Fibroblast of skin of abdomen (primary cell): ENCODE results near the gene MANSC4.

ENCODE experiments used
- DNase-seq: peaks from one replicate; pipeline ENCODE4 v3.0.0-alpha.2; 2013

Gene MANSC4

DNA sequence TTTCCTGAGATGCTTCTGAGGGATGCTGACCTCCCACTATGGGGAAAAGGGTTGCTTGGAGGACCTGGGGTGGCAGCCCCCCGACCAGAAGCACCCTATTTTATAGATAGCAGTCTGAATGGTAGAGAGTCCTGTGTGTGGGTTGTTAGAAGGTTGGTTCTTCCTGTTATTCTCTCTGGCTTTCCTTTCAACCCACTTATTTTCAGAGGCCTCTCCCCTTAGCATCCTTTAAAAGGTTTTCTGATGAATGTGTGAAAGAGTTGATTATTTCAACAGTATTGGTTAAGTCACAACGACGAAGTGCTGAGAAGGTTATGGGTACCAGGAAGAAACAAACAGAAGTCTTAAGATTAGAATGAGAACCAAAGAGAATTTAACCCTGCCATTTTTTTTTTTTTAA lies 20.8 kb upstream of the MANSC4 start:
- no peak for DNase-seq

DNA sequence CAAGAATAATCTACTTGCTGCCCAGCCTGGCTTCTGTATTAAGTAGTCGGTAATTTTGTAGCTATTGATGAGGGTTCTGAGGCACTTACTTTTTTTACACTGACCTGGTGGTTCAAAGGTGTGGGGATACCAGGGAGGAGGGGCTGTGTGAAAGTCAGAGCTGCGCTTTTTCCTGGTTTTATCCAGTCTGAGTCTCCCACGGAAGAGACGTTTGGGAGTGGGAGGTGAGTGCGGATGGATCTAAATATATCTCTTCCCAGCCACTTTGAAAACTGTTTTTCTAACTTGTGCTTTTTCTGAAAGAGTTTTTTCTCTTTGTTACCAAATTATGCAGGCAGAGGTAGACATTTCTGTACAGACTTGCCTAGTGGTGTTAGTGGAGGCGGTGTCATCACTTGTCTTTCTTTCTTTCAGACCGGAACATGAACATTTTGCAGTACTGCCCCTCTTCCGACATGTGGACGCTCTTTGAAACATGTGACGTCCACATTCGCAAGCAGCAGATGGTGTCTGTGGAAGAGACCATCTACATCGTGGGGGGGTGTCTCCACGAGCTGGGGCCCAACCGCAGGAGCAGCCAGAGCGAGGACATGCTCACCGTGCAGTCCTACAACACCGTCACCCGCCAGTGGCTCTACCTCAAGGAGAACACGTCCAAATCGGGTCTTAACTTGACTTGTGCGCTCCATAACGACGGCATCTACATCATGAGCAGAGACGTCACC lies 17.4 kb upstream of the MANSC4 start:
- no peak for DNase-seq

DNA sequence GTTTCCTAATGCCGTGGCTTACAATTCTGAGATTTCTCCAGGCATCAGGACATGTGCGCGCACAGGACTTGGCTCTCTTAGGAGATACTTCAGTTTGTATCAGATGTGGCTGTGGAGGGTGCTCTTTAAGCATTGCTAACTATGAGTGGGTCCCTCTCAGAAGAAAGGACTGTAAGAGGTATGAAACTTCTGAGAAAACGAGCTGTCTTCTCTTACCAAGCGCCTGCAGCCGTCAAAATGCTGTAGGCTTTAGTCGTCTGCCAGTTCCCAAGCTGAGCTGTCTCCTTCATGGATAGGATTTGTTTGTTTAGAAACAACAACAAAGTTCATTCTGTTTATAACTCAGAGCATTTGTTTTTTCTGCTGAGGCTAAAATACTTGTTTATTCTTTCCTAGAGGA lies 16.1 kb upstream of the MANSC4 start:
- DNase-seq: no peak

DNA sequence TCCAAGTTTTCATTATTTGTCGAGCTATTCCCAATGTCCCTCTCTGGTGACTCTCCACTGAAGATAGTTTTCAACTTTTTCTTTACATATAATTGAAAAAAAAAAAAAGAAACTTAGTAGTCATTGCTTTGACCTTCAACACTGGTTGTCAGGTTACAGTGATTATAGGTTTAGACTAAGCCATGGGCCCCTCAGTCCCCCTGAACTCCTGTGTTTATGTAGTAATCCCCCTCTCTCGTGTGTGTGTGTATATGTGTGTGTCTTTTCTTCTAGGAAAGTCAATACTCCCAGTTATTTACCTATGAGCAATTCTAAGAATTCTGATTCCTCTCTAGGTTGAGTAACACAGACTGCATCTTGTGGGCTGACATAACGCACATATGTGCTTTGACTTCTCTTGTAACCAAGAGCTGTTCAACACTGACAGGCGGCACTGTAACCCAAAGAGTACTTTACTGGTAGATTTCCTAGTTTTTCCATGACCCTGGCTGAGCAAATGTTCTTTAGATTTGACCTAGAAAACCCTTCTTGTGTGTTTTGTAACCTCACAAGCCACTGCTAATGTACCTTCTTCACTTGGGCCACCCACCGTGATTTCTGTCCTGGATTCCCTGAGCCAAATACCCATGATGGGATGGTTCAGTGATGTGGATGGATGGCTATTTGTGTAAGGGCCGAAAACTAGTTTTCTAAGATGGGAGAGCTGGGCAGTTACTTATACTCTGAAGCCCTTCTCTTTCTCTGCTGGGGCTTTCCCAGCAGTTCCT lies 15.0 kb upstream of the MANSC4 start:
- DNase-seq: no peak

DNA sequence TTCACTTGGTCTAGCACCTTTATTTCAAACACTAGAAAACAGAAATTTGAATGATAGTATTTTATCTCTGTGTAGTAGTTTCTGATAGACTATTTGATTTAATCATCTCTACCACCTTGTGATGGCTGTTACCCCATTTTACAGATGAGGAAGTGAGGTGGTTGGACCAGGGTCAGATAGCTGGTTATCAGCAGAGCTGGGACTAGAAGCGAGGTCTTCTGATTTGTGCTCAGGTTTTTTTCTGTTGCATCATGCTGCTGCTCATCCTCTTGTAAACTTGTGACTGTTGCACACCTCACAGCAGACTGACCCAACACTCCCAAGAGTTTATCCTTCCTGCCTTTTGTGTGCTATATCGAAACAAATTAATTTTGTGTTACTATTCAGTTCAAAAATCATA lies 10.1 kb upstream of the MANSC4 start:
- DNase-seq: no peak

DNA sequence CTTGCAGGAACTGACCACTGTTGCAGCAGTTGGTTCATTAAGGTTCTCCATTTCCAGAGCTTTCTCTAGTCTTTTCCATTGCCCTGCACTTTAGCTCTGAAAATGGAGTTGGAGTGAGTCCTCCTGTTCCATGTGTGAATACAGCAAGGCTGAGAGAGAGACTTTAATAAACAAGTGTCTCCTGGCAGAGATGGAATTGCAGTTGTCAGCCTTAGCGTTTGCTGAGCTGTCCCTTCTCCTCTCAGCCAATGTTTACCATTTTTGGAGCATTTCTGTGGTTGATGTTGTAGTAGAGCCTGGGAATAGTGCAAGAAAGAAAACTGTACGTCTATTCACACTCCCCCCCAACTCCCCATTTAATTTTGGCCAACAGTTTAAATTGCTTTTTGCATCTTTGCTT lies 7.5 kb upstream of the MANSC4 start:
- DNase-seq: peak; percentile 8

DNA sequence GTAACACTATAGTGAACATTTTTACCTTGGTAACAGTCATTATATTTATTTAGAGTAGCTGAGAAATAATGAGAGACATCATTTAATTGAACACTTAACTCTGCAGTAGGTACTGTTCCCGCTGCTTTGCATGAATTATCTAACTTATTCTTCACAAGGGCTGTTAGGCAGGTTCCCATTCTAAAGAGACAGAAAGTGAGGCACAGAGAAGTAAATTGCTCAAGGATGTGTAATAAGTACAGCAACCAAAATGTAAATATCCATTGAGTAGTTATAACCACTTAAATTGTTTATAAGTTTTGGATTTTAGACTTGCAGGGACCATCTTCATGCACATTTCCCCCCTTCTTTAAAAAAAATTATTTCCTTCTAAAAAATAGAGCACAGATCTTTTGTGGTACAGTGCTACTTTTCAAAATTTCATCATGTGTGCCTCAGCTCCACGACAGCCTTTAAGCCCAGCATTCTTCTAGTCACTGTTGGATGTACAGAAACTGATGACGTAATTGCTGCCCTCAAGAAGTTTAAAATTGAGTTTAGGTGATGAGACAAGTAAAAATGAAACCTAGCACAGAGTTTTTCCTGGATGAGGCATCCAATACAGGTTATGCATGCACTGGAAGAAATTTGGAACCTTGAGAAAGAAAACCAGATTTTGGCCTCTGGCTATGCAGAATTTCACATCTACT lies 6.0 kb upstream of the MANSC4 start:
- peak; percentile 55 for DNase-seq

DNA sequence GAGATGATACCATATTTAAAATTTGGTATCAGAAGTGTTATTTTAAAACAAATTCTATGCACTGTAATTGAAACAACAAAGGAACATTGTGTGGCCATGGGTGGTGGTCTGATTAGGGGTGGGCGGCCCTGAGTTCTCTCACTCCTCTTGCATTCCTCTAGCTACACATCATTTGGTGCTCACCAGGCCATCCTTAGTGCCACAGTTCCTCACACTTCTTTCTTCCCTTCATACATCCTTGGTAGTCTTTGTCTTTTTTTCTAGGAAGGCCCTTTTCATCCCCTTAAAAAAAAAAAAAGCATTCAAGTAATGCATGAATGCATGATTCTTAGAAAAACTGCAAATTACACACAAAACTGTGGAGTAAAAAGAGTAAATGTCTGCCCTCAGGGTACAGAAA lies 2.4 kb upstream of the MANSC4 start:
- no peak for DNase-seq

DNA sequence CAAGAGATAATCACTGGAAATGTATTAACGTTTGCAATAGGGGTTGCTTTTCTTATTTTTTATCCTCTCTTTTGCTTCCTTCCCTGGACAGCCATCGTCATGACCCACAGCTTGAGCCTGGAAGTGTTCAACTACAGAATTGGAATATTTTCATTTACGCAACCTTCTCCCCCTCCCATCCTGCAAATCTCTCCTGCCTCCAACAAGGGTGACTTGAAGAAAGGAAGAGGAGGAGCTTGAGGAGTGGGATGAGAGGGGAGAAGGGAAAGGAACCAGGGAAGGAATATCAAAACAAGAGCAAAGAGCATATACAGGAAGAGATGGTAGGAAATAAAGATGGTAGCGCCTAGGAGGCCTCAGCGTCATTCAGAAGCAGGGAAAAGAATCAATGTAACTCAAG lies 1.6 kb upstream of the MANSC4 start:
- DNase-seq: peak; percentile 29

DNA sequence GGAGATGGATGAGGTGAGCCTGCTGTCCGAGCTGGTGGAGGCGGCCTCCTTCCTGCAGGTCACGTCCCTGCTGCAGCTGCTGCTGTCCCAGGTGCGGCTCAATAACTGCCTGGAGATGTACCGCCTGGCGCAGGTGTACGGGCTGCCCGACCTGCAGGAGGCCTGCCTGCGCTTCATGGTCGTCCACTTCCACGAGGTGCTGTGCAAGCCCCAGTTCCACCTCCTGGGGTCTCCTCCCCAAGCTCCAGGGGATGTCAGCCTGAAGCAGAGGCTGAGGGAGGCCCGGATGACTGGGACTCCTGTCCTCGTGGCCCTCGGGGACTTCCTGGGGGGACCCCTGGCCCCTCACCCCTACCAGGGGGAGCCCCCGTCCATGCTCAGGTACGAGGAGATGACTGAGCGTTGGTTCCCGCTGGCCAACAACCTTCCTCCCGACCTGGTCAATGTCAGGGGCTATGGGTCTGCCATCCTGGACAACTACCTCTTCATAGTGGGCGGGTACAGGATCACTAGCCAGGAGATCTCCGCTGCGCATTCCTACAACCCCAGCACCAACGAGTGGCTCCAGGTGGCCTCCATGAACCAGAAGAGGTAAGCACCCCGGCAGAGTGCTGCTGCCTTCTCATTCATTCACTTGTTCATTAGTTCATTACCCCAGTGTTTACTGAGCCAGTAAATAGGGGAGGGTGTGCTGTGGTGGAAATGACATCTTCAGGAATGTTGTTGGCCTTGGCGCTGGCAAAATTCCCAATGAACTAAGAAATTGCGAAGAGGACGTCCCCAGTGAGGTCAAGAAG lies 774 bp upstream of the MANSC4 start:
- peak; percentile 21 for DNase-seq

DNA sequence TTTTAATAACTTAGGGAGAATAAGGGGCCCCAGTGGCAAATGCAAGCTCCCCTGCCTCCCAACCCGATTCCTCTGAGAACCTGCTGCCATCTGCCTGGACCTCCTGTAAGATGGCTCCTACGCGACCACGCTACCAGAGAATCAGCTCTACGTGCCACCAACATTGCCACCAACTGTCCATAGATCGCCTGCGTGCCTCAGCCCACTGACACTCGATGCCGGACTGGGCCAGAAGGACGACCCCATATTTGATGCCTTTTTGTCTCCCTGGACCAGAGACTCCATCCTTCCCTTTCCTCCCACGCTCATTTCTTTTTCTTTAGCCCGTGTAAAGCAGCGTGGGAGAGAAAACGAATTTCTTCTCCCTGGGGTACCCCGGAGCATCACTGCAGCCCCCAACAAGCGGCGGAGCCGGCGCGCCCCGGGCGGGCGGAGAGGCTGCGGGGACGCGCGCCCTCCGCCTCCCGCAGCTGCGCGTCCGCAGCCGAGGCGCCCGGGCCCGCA lies 568 bp downstream of the MANSC4 start:
- DNase-seq: peak; percentile 17

DNA sequence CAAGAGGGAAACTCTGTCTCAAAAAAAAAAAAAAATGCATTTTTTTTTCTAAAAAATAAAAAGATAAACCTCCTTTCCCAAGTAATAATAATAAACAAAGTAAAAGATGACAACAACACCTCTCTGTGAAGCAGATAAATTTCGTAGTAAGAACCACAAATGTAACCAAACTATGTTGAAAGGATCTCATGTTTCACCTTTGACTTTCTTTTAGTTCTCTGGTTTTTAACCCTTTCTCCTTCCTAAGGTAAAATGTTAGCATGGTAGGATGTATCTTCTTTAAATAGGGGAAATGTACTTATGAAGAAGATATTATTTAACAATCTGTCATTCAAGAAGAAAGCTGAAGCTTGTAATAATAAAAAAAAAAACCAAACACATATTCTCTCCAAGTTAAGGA lies 1.8 kb downstream of the MANSC4 start:
- no peak for DNase-seq

DNA sequence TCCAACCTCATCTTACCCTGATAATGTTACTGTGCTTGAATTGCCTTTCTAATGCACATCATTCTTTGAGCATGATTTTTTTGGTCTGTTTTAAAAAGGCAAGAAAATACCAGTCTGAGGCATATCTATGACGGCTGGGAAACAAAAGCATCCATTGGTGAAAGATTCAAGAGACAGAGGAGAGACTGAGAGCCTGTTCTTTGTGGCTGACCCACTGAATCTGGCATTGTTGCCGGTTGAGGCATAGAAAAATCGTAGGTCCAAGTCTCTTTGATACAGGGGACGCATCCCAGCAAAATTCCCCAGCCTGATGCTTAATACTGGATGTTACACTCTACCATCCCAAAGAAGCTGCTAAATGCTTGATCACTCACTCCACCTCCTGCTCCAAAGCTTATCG lies 2.9 kb downstream of the MANSC4 start:
- DNase-seq: no peak

DNA sequence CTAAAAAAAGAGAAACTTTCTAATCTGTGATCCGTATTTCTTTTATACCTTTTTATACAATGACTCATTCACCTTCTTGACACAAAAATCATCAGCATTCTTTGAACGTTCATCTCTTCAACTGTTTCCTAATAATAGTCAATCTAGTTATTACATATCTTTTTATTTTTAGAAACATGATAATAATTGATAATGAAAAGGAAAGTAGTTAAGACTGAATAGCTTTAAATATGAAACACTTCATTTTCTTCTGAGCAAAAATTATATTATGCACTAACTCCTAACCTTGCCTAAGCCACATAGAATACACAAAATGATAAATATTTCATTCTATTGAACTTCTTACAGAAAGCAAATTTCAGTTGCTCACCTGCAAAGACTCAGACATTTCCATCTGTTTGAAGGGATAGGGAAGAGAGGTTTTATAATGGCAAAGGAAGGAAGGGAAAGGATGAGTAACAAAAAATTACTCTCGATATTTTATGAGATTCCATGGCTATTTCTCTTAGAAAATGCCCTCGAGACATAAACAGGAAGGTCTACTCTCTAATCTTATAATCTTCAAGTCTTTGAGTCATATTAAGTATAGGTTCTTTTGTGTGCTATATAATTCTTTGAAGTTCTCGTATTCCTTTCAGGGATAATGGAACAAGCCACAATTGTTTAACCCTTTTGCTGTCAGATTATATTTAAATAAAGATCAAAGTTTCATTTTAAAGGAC lies 7.5 kb downstream of the MANSC4 start:
- DNase-seq: no peak

DNA sequence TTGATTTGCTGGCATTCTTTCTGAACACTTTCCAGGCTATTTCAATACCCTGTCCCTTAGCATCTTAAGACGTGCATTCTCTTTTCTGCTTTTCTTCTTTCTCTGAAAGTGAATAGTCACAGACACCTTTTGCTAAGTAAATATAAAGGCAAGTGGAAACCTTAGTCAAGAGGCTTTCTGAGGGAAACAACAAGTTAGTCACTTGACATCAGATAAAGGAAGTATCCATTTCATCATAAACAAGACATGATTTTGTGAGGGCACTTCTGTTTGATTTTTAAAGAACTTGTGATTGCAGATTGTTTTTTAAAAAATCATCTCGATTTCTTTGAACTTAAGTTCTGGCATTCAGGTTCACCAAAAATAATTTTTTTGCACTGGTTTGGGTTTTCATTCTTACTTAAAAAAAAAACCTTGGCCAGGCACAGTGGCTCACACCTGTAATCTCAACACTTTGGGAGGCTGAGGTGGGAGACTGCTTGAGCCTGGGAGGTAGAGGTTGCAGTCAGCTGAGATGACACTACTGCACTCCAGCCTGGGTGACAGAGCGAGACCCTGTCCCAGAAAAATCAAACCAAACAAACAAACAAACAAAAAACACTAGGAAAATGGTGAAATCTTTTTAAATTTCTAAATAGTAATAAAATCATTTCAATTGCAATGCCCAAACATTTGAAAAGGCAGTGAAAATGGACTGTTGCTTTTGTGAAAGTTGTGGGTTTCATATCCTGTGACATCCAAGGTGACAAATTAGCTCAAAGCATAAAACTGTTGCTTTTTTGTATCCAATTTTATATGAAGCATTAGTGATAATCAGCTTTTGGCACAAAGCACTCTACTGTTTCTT lies 8.3 kb downstream of the MANSC4 start:
- DNase-seq: no peak

DNA sequence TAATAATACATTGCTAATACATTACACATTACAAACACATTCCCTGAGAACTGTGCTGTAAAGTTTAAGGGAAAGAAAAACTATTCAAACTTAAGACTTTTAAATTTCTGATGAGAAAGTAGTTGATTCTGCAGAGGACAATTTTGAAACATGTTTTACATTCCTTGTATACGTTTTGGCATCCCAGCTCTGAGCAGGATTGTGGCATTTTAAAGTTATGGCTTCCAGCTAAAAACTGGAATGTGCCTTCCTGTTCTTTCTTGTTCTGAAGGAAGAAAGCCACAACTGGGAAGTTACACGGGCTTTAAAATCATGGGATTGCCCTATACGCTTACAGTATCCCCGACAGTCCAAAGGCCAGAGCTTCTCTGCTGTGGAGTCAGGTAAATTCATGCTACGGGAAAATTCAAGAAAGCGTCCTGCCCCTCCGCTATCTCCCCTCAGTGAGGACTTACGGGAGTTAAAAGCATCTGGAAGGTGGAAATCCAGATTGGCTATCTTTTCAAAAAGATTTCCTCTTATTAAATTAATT lies 10.8 kb downstream of the MANSC4 start:
- peak; percentile 48 for DNase-seq

DNA sequence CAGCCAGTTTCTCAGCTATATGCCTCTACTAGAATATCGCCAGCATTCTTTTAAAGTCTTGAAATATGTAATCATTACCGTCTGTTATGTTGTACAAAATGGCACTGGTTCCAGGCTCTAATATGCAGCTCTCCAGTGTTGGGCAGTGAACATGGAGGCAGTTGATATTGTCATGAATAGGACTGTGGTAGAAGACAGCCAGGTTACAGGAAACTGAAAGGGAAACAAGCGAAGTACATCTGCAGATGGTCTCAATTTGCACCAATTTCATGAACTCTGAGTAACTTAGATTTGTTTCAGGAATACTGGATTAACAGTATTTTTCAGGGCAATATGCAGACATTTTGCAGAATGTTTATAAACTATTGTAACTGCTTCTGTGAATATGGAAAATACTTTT lies 13.4 kb downstream of the MANSC4 start:
- no peak for DNase-seq

DNA sequence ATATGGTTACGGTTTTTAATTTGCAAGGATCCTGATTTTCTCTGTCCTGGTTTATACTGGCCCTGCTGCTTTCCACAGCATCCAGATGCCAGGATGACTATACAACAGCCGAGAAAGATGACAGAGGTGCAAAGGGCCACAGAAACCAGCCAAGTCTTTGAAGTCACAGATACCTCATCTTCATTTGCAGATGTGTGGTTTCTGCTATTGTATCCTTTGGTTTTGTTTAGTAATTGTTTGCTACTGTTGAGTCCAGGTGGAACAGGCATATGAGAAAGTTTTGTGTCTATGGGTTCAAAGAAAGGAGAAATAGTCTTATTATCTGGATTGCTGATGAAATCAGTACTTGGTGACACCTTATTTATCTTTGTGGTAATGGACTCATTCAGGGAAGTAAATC lies 17.3 kb downstream of the MANSC4 start:
- no peak for DNase-seq

DNA sequence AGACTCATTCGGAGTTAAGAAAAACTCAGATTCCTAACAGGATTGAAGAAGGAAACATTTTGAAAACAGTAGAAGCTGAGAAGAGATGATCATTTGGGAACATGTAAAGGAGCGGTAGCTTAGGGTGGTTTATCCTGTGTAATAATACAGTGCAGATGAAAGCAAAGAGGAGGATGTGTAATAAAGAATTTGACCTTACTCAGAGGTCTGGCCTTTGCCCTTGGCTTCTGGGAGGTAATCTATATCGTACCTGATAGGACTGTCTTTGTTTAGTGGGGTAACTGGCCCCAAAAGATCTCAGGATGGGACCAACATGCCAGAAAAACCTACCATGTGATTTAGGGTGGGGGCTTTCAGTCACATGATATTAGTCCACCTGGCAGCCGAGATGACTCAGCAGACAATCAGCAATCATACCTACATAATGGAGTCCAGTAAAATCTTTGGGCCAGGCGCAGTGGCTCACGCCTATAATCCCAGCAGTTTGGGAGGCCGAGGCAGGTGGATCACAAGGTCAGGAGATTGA lies 23.3 kb downstream of the MANSC4 start:
- DNase-seq: no peak

DNA sequence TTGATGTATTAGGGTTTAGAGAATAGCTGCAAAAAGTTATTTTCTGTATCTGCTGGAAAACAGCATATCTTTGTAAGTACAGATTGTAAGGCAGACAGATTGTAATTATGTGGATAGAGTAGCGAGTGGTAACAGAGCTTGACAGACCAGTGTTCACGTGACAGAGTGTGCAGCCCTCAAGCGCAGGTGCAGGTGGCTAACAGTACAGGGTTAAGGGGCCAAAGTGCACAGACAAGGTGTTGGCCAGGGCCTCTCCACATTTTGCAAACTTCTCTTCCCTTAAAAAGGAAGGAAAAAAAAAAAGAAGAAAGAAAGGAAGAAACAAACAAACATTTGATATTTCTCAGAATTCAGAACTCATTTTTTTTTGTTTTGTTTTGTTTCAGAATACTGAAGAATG lies 25.2 kb downstream of the MANSC4 start:
- DNase-seq: no peak
